CD4-positive, alpha-beta T cell treated with Interleukin-4 for 1 hour (primary cell): ENCODE measurements around the gene TROAP.

Source experiments
- DNase-seq, 2 donors: peaks; one replicate each; pipeline ENCODE4 v3.0.0-alpha.2; 2020 to 2022

Gene TROAP

GRCh38 chr12:49344486-49345050 lies 21.5 kb downstream of the TROAP start:
- no peak for DNase-seq

- no peak for DNase-seq
Measured at GRCh38 chr12:49345051-49345824, 22.2 kb downstream of the TROAP start.

GRCh38 chr12:49345825-49346658 lies 23.0 kb downstream of the TROAP start:
- DNase-seq = no peak

GRCh38 chr12:49346659-49347310 lies 23.7 kb downstream of the TROAP start, which contains the start of gene DNAJC22:
Gene DNAJC22, plus strand, starts transcription at chr12:49346888. Its CDS starts 1,985 bp downstream, at chr12:49348873.
- DNase-seq = peak in 1 of 2 donors; percentile 39

GRCh38 chr12:49347311-49348193 lies 24.5 kb downstream of the TROAP start:
- peak; percentile 70 to 79 for DNase-seq

GRCh38 chr12:49348781-49349180 lies 25.7 kb downstream of the TROAP start:
- no peak for DNase-seq

- no peak for DNase-seq
Measured at GRCh38 chr12:49349266-49349665, 26.2 kb downstream of the TROAP start.

- DNase-seq = no peak
Measured at GRCh38 chr12:49352351-49352750, 29.3 kb downstream of the TROAP start.

- no peak for DNase-seq
Measured at GRCh38 chr12:49355913-49356312, 32.9 kb downstream of the TROAP start.

- peak in 1 of 2 donors; percentile 38 for DNase-seq
Measured at GRCh38 chr12:49357103-49357678, 34.1 kb downstream of the TROAP start.

GRCh38 chr12:49358483-49359141 lies 35.6 kb downstream of the TROAP start:
- peak; percentile 70 to 79 for DNase-seq

GRCh38 chr12:49359671-49360070 lies 36.6 kb downstream of the TROAP start:
- no peak for DNase-seq

- DNase-seq = no peak
Measured at GRCh38 chr12:49362077-49362476, 39.0 kb downstream of the TROAP start.

GRCh38 chr12:49364989-49365388 lies 41.9 kb downstream of the TROAP start:
- no peak for DNase-seq

- DNase-seq = no peak
Measured at GRCh38 chr12:49365542-49365941, 42.5 kb downstream of the TROAP start.

GRCh38 chr12:49366096-49366651 lies 43.1 kb downstream of the TROAP start:
- no peak for DNase-seq

- DNase-seq = peak; percentile 87 to 88
Measured at GRCh38 chr12:49366652-49367380, 43.8 kb downstream of the TROAP start.

GRCh38 chr12:49367381-49368239 lies 44.6 kb downstream of the TROAP start, which contains the start of gene SPATS2:
Gene SPATS2, plus strand, starts transcription at chr12:49367462. Its CDS starts 93,551 bp downstream, at chr12:49461013.
- DNase-seq = no peak

- DNase-seq = no peak
Measured at GRCh38 chr12:49368240-49368600, 45.2 kb downstream of the TROAP start.
